LNCAP (cell line): ENCODE results near the gene SGK1.

Experiments used
- CTCF ChIP-seq: fragments of 450-650 bp; IDR thresholded peaks from 2 replicates; pipeline ENCODE4 v1.5.1; 2017; ENCODE audit warnings: mild to moderate bottlenecking

SGK1 gene

GRCh38 chr6:134165561-134166201 is 152.2 kb downstream of the SGK1 start:
- no peak for TF ChIP-seq CTCF

- no peak for TF ChIP-seq CTCF
Measured at GRCh38 chr6:134164300-134164699, 153.6 kb downstream of the SGK1 start.

GRCh38 chr6:134162932-134163331 is 155.0 kb downstream of the SGK1 start:
- no peak for TF ChIP-seq CTCF

- TF ChIP-seq CTCF = no peak
Measured at GRCh38 chr6:134161041-134161440, 156.9 kb downstream of the SGK1 start.

- no peak for TF ChIP-seq CTCF
Measured at GRCh38 chr6:134152767-134153485, 165.0 kb downstream of the SGK1 start.

- no peak for TF ChIP-seq CTCF
Measured at GRCh38 chr6:134148566-134148965, 169.3 kb downstream of the SGK1 start.

- no peak for TF ChIP-seq CTCF
Measured at GRCh38 chr6:134147034-134147533, 170.8 kb downstream of the SGK1 start.
